Stomach (tissue), 4 donors: ENCODE measurements around the gene RFX6.

Source experiments
- EP300 ChIP-seq: sonication (generic); formaldehyde crosslinking; IDR thresholded peaks from one replicate; pipeline ENCODE4 v1.6.1; 2017; ENCODE audit warnings: antibody characterized with exemption
- POLR2A ChIP-seq, 4 donors: fragments of 450-650 bp; IDR thresholded peaks; one replicate each; pipeline ENCODE4 v1.6.1; 2016; ENCODE audit warnings: antibody characterized with exemption in 4 of 4, control low read depth in 2 of 4, mild to moderate bottlenecking in 1 of 4, moderate library complexity in 1 of 4
- POLR2AphosphoS5 ChIP-seq, 3 donors: sonication (generic); formaldehyde crosslinking; IDR thresholded peaks; one replicate each; pipeline ENCODE4 v1.6.1; 2016; ENCODE audit warnings: antibody characterized with exemption in 3 of 3
- TF ChIP-seq, protein P1 (sequence below), 7 experiments: fragments of 450-650 bp in 4 of 7; fragments of 200-600 bp in 3 of 7; sonication (generic) in 3 of 7; IDR thresholded peaks; one replicate each; pipeline ENCODE4 v1.5.1; 2016 to 2019; ENCODE audit warnings: antibody characterized with exemption in 7 of 7, control low read depth in 2 of 7, mild to moderate bottlenecking in 1 of 7

DNA sequence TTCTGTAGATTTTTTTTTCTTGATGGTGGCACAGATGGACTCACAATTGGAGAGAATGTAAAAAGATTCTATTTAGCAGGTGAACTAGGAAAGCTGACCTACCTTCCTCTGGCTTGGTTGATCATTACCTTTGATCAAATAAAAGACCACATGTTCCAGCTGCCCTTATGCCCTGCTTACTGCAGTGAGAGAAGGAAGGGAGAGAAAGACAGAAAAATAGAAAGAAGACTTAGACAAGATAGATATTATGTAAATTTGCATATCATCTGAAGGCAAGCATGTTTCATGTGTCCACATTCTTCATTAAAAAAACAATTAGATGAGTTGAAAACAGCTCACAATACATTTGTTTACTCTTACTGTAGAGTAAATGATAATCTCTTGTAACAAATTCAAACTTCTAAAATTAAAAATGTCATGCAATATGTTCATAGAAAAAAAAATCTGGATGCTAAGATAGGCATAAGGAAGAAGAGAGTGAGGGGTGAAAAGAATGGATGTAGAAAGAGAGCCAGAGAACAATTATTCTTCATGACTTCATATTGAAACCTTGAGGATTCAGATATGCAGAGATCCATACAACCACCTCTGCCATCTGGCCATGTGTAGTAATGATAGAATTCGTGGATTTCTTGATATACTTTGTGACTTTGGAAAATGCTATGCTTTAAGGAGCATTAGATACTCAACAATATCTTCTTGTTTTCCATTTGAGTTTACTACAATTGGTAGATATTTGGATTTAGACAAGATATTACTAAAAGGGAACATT, 71.7 kb downstream of the RFX6 start:
- TF ChIP-seq, protein P1, sequence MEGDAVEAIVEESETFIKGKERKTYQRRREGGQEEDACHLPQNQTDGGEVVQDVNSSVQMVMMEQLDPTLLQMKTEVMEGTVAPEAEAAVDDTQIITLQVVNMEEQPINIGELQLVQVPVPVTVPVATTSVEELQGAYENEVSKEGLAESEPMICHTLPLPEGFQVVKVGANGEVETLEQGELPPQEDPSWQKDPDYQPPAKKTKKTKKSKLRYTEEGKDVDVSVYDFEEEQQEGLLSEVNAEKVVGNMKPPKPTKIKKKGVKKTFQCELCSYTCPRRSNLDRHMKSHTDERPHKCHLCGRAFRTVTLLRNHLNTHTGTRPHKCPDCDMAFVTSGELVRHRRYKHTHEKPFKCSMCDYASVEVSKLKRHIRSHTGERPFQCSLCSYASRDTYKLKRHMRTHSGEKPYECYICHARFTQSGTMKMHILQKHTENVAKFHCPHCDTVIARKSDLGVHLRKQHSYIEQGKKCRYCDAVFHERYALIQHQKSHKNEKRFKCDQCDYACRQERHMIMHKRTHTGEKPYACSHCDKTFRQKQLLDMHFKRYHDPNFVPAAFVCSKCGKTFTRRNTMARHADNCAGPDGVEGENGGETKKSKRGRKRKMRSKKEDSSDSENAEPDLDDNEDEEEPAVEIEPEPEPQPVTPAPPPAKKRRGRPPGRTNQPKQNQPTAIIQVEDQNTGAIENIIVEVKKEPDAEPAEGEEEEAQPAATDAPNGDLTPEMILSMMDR (IDR thresholded peaks at IDR 0.05), result no peak
- TF ChIP-seq EP300, result no peak
- TF ChIP-seq POLR2A (IDR thresholded peaks at IDR 0.05), result no peak
- TF ChIP-seq POLR2AphosphoS5 (IDR thresholded peaks at IDR 0.05), result no peak
